Esophagus muscularis mucosa (tissue), 4 donors: Measurements from ENCODE around the gene CLTRN. TPM values are rescaled to one million over a fixed set of nuclear protein-coding genes. Genes with fewer than 3 reads are reported as not detected.

Experiments
- DNase-seq: peaks from one replicate; pipeline ENCODE4 v3.0.0-alpha.2; 2017; ENCODE audit errors: extremely low spot score
- H3K27ac ChIP-seq, 4 donors: fragments of 200-600 bp; sonication (generic); replicated peaks in 1 of 4; 1 replicate in 3 of 4; 2 replicates in 1 of 4; pipeline ENCODE4 v1.5.1; 2016 to 2019; ENCODE audit warnings: mild to moderate bottlenecking in 1 of 4
- H3K27me3 ChIP-seq, 4 donors: fragments of 200-600 bp; sonication (generic); one replicate each; pipeline versions ENCODE4 v1.5.1 to v1.6.0; 2016 to 2019
- H3K36me3 ChIP-seq, 4 donors: fragments of 200-600 bp; sonication (generic); one replicate each; pipeline ENCODE4 v1.5.1; 2016 to 2019
- H3K4me1 ChIP-seq, 4 donors: fragments of 200-600 bp; sonication (generic); one replicate each; pipeline ENCODE4 v1.5.1; 2016 to 2019
- H3K4me3 ChIP-seq, 4 donors: fragments of 200-600 bp; sonication (generic); 1 replicate in 2 of 4; 2 replicates in 2 of 4; pipeline ENCODE4 v1.5.1; 2016 to 2019; ENCODE audit warnings: mild to moderate bottlenecking in 4 of 4, moderate library complexity in 1 of 4
- H3K9me3 ChIP-seq, 4 donors: fragments of 200-600 bp; sonication (generic); 1 replicate in 3 of 4; 2 replicates in 1 of 4; pipeline ENCODE4 v1.5.1; 2016 to 2019
- CTCF ChIP-seq, 3 experiments: fragments of 200-600 bp in 2 of 3; fragments of 450-650 bp in 1 of 3; sonication (generic) in 2 of 3; IDR thresholded peaks; one replicate each; pipeline ENCODE4 v1.5.1; 2017 to 2019; ENCODE audit warnings: antibody characterized with exemption in 3 of 3, mild to moderate bottlenecking in 2 of 3, moderate library complexity in 1 of 3
- EP300 ChIP-seq: sonication (generic); formaldehyde crosslinking; IDR thresholded peaks from one replicate; pipeline ENCODE4 v1.6.1; 2017; ENCODE audit warnings: antibody characterized with exemption
- POLR2A ChIP-seq: fragments of 450-650 bp; IDR thresholded peaks from one replicate; pipeline ENCODE4 v1.6.1; 2017; ENCODE audit warnings: antibody characterized with exemption, moderate library complexity, mild to moderate bottlenecking, low read depth
- POLR2AphosphoS5 ChIP-seq, 2 donors: sonication (generic); formaldehyde crosslinking; IDR thresholded peaks; one replicate each; pipeline ENCODE4 v1.6.1; 2017; ENCODE audit warnings: antibody characterized with exemption in 2 of 2
- WGBS: methylation state at CpG from one replicate; pipeline ENCODE4 v1.1.5; 2018; 5-methylcytosine and 5-hydroxymethylcytosine counted together
- intact Hi-C: fragments of 100-400 bp; cut with DNase I; formaldehyde crosslinking; loops from one replicate; pipeline ENCODE4 v1.15.1; 2023
- total RNA-seq, 4 donors: library from RNA; depleted of rRNA; stranded (reverse); fragments of >200 nt; gene quantifications; one replicate each; pipeline versions ENCODE4 v1.1.0 to v1.2.1, GENCODE V29; 2016

The CLTRN gene
- total RNA-seq, 4 donors from 2014 or later: 0.23 to 0.42 (median 0.33) TPM; not detected in 1

GRCh38 chrX:15646543-15646942 lies 18.1 kb downstream of the CLTRN start:
- WGBS: 89% methylated on average over 16 of the region's 27 CpGs
- no peaks in the 10 kb centered on the region for H3K36me3 ChIP-seq
- intact Hi-C loops: no loop called here
- no peak for DNase-seq
- H3K9me3 ChIP-seq: no peaks in the 10 kb centered on the region
- H3K4me3 ChIP-seq: no peak overlapping the region
- no peak overlapping the region for H3K27ac ChIP-seq
- H3K27me3 ChIP-seq: no peaks in the 10 kb centered on the region
- no peak for TF ChIP-seq POLR2A
- H3K4me1 ChIP-seq: no peaks in the 10 kb centered on the region

DNA sequence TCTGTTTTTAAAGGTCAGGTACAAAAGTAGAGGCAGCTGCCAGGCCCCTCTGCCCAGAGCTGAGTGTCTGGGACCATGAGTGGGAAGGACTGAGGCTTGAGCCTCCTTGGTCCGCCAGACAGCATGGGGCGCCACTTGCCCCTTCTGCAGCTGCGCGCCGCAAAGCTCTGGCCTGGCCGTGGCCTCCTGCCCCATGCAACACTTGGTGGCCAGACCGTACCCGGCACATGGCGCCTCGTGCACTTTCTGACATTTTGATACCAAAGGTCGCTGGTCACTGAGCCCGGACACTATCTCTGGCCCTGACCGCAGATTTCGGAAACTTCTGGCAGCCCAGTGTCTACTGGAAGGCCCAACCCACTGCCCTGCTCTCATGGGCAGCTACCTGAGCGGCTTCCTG lies 18.6 kb downstream of the CLTRN start:
- intact Hi-C loops: no loop called here
- H3K36me3 ChIP-seq: no peaks in the 10 kb centered on the region
- H3K9me3 ChIP-seq: no peaks in the 10 kb centered on the region
- no peaks in the 10 kb centered on the region for H3K4me1 ChIP-seq
- H3K4me3 ChIP-seq: no peak overlapping the region
- DNase-seq: no peak
- H3K27ac ChIP-seq: no peak overlapping the region
- WGBS: 62% methylated on average over 7 of the region's 15 CpGs
- TF ChIP-seq EP300: no peak
- TF ChIP-seq CTCF (IDR thresholded peaks at IDR 0.05): no peak
- TF ChIP-seq POLR2AphosphoS5 (IDR thresholded peaks at IDR 0.05): no peak
- TF ChIP-seq POLR2A: no peak
- H3K27me3 ChIP-seq: no peaks in the 10 kb centered on the region

GRCh38 chrX:15645266-15645665 lies 19.3 kb downstream of the CLTRN start:
- intact Hi-C loops: no loop called here
- no peak for DNase-seq
- 78% methylated on average over 3 of the region's 3 CpGs for WGBS
- Histone ChIP-seq H3K36me3 (no peaks in the 10 kb centered on the region), H3K4me1 (no peaks in the 10 kb centered on the region), H3K9me3 (no peaks in the 10 kb centered on the region), H3K27ac (no peak overlapping the region), H3K4me3 (no peak overlapping the region), H3K27me3 (no peaks in the 10 kb centered on the region)
- TF ChIP-seq POLR2A (no peak), CTCF (IDR thresholded peaks at IDR 0.05) (no peak), POLR2AphosphoS5 (IDR thresholded peaks at IDR 0.05) (no peak), EP300 (no peak)

GRCh38 chrX:15644560-15644872 lies 20.1 kb downstream of the CLTRN start:
- Histone ChIP-seq H3K27me3 (no peaks in the 10 kb centered on the region), H3K36me3 (no peaks in the 10 kb centered on the region), H3K27ac (no peak overlapping the region), H3K4me1 (no peaks in the 10 kb centered on the region), H3K9me3 (no peaks in the 10 kb centered on the region), H3K4me3 (no peak overlapping the region)
- intact Hi-C loops: no loop called here
- DNase-seq: no peak
- no peak for TF ChIP-seq EP300
- TF ChIP-seq POLR2A: no peak
- no peak for TF ChIP-seq POLR2AphosphoS5 (IDR thresholded peaks at IDR 0.05)
- no peak for TF ChIP-seq CTCF (IDR thresholded peaks at IDR 0.05)
- WGBS: 95% methylated on average over 1 of the region's 1 CpG

- H3K4me1 ChIP-seq: no peaks in the 10 kb centered on the region
- H3K27ac ChIP-seq: no peak overlapping the region
- H3K9me3 ChIP-seq: no peaks in the 10 kb centered on the region
- no peaks in the 10 kb centered on the region for H3K36me3 ChIP-seq
- no peaks in the 10 kb centered on the region for H3K27me3 ChIP-seq
- no peak overlapping the region for H3K4me3 ChIP-seq
- TF ChIP-seq EP300: no peak
- no peak for TF ChIP-seq POLR2AphosphoS5 (IDR thresholded peaks at IDR 0.05)
- no peak for TF ChIP-seq CTCF (IDR thresholded peaks at IDR 0.05)
- no peak for TF ChIP-seq POLR2A
- DNase-seq: no peak
- intact Hi-C loops: no loop called here
- WGBS: 78% methylated on average over 7 of the region's 7 CpGs
Measured at GRCh38 chrX:15643786-15644559, 20.6 kb downstream of the CLTRN start.
